Measurements from ENCODE around the gene ITLN2. TPM values are rescaled to one million over a fixed set of nuclear protein-coding genes. Genes with fewer than 3 reads are reported as not detected.

The ITLN2 gene
- total and polyA plus RNA-seq, 2 donors (not counting 3 experiments of a cell fraction or from before 2014, with no cell fraction given) = 0.46 TPM; not detected in 1

- dilution Hi-C loops (cut with MboI; ENCODE audit: extremely low pct_ligation_motif_present, low sequenced_read_pairs) = no loop called here
- CTCF ChIA-PET = interaction anchor here (3.5 kb wide), 1 partner anchor 96 kb away, joined by 9 read pairs; the partner anchor contains the start of gene KLHDC9
- no peaks in the 10 kb centered on the region for H3K9me3 ChIP-seq (replicated peaks; ENCODE audit: control insufficient read depth, insufficient read depth, low read length)
- DNase-seq (ENCODE audit: low read depth, low spot score) = no peak
- H3K9me1 ChIP-seq (replicated peaks; ENCODE audit: control insufficient read depth, extremely low read depth, insufficient read depth, low read length) = no peaks in the 10 kb centered on the region
- H3K27me3 ChIP-seq (ENCODE audit: control insufficient read depth in 2 of 2, insufficient read depth in 2 of 2, low read length in 2 of 2) = no peaks in the 10 kb centered on the region
- no peak overlapping the region for H3K4me3 ChIP-seq (replicated peaks in 1 of 3; ENCODE audit: insufficient read depth in 1 of 3, low read depth in 1 of 3, low read length in 3 of 3)
- no peaks in the 10 kb centered on the region for H4K20me1 ChIP-seq (replicated peaks; ENCODE audit: control insufficient read depth, extremely low read depth, insufficient read depth, low read length)
- no peak overlapping the region for H2AFZ ChIP-seq (ENCODE audit: low read depth, low read length)
- no peak for TF ChIP-seq EZH2 (IDR thresholded peaks at IDR 0.05; ENCODE audit: borderline replicate concordance, low read depth, low read length, severe bottlenecking)
- TF ChIP-seq, protein P1, sequence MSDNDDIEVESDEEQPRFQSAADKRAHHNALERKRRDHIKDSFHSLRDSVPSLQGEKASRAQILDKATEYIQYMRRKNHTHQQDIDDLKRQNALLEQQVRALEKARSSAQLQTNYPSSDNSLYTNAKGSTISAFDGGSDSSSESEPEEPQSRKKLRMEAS (IDR thresholded peaks at IDR 0.05; ENCODE audit: insufficient read depth, insufficient read length) = no peak
- TF ChIP-seq POLR2AphosphoS5 (IDR thresholded peaks at IDR 0.05; ENCODE audit: insufficient read depth, low read depth, low read length) = no peak
- TF ChIP-seq MYC (IDR thresholded peaks at IDR 0.05; ENCODE audit: low read depth, low read length) = no peak
- no peak for TF ChIP-seq GATA2 (IDR thresholded peaks at IDR 0.05; ENCODE audit: insufficient read depth, insufficient read length, low read depth, low read length)
- TF ChIP-seq JUN (IDR thresholded peaks at IDR 0.05; ENCODE audit: borderline replicate concordance, insufficient read depth, insufficient read length, low read depth) = no peak
- no peak for TF ChIP-seq FOS (IDR thresholded peaks at IDR 0.05; ENCODE audit: borderline replicate concordance, insufficient read depth, low read length)
- TF ChIP-seq, protein P2, sequence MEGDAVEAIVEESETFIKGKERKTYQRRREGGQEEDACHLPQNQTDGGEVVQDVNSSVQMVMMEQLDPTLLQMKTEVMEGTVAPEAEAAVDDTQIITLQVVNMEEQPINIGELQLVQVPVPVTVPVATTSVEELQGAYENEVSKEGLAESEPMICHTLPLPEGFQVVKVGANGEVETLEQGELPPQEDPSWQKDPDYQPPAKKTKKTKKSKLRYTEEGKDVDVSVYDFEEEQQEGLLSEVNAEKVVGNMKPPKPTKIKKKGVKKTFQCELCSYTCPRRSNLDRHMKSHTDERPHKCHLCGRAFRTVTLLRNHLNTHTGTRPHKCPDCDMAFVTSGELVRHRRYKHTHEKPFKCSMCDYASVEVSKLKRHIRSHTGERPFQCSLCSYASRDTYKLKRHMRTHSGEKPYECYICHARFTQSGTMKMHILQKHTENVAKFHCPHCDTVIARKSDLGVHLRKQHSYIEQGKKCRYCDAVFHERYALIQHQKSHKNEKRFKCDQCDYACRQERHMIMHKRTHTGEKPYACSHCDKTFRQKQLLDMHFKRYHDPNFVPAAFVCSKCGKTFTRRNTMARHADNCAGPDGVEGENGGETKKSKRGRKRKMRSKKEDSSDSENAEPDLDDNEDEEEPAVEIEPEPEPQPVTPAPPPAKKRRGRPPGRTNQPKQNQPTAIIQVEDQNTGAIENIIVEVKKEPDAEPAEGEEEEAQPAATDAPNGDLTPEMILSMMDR (IDR thresholded peaks at IDR 0.05; ENCODE audit: extremely low read depth in 1 of 2, insufficient read depth in 1 of 2, low read depth in 1 of 2, low read length in 2 of 2) = no peak
- no peak for TF ChIP-seq POLR2A (IDR thresholded peaks at IDR 0.05; ENCODE audit: low read depth, low read length)
- H3K4me2 ChIP-seq (ENCODE audit: insufficient read depth, low read length) = no peak overlapping the region
- no peak overlapping the region for H3K9ac ChIP-seq (replicated peaks; ENCODE audit: extremely low read depth, insufficient read depth, low read length)
- BruUV-seq (replicated peaks) = no TSS peak
- peak; percentile 37 for FAIRE-seq
- peaks cover 13% of the 10 kb centered on the region for H3K4me1 ChIP-seq (ENCODE audit: control insufficient read depth, extremely low read depth, insufficient read depth, low read length)
- H3K79me2 ChIP-seq (ENCODE audit: control insufficient read depth, insufficient read depth, low read length) = peaks cover 7% of the 10 kb centered on the region
- POLR2A ChIA-PET = no interaction called here
- peaks cover 10 to 30% of the 10 kb centered on the region in 2 experiments for H3K36me3 ChIP-seq (ENCODE audit: control insufficient read depth in 2 of 2, extremely low read depth in 1 of 2, insufficient read depth in 2 of 2, low read length in 2 of 2)
- no peak overlapping the region for H3K27ac ChIP-seq (ENCODE audit: insufficient read depth, low read depth, low read length)
- intact Hi-C loops (cut with micrococcal nuclease) = no loop called here
Observed at GRCh38 chr1:161001525-161001924, 46.9 kb upstream of the ITLN2 start.
